Left lobe of liver (tissue), 2 donors: ENCODE results near the gene LRFN5. TPM values are rescaled to one million over a fixed set of nuclear protein-coding genes. Genes with fewer than 3 reads are reported as not detected.
A peak's percentile ranks its signal among the peaks of the same experiment; 100 is the strongest.
"Not testable (repeated sequence)": the region's sequence is repeated elsewhere in the genome, so short reads cannot be mapped to it uniquely, and the experiment has no call there.

Experiments
- ATAC-seq: fragments of 200-7000 bp; cut with Tn5 transposase; one replicate; pipeline ENCODE4 v1.9.1; 2020; ENCODE audit warnings: mild to moderate bottlenecking, moderate library complexity
- DNase-seq: peaks from one replicate; pipeline ENCODE4 v3.0.0-alpha.2; 2020; ENCODE audit warnings: low spot score
- total RNA-seq: library from RNA; stranded (reverse); gene quantifications from one replicate; pipeline ENCODE4 v1.2.1, GENCODE V29; 2021
- donor health status: DM: no; HTN: no; CAD: no; lungs with moderate emphysema.
- donor health status: DM: no; HTN: yes; CAD: no.

LRFN5 gene
- total RNA-seq, 1 donor from 2014 or later, result 0.05 TPM

DNA sequence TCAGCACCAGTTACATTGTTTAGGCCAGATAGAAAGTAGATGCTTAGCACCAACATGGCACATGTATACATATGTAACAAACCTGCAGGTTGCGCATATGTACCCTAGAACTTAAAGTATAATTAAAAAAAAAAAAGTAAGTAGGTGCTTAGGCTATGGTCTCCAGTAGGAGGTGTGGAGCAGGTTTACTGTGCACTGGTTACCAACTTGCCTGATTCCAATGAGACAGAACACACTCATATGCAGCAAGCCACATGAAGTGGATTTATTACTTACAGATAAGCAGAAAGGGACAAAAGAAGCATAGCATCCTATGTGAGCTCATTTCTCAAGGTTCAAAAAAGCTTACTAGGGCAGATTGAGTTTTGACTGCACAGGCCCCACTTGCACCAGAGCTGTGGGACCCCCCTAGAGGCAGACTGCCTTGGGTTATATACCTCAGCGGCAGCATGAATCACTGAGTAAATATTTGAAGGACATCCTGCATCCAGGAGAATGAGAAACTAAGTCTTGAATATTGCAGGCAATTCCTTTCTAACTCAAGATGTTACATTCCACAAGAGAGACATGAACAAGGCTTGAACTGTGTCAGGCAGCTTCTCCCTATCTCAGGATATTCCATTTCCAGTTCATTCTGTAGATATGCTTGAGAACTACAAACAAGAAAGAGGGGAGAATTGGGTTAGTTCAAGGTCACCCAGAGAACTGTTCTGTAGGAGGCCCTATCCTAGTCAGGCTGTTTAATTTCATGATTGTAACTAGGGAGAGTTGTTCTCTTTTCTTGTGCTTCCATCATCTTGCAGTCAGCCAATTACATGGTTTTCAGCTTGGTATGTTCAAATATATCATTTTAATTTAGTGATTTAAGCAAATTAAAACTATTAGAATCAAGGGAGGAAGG, 30.1 kb downstream of the LRFN5 start:
- DNase-seq, result no peak
- no peak for ATAC-seq

GRCh38 chr14:41641690-41642089, 35.0 kb downstream of the LRFN5 start:
- ATAC-seq (no peak), DNase-seq (no peak)

- ATAC-seq (no peak), DNase-seq (no peak)
Observed at GRCh38 chr14:41642367-41642766, 35.7 kb downstream of the LRFN5 start.

GRCh38 chr14:41642789-41643188, 36.1 kb downstream of the LRFN5 start:
- ATAC-seq (no peak), DNase-seq (no peak)

GRCh38 chr14:41644606-41645005, 37.9 kb downstream of the LRFN5 start:
- ATAC-seq (no peak), DNase-seq (no peak)

DNA sequence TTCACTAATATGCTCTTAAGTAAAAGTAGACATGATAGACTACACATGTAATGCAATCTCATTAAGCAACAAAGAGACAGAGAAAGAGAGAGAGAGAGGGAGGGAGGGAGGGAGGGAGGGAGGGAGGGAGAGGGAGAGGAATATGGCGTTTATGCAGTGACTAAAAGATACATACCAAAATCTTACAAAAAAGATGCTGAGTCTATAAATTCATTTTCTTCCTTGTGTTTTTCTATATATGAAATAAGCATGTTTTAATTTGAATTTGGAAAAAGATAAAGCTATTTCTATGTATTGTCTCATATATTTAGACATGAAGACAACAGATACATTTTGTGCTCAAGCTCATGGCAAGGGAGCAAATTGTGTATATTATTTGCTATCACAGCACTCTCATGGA, 44.1 kb downstream of the LRFN5 start:
- ATAC-seq, result no peak
- DNase-seq, result no peak

DNA sequence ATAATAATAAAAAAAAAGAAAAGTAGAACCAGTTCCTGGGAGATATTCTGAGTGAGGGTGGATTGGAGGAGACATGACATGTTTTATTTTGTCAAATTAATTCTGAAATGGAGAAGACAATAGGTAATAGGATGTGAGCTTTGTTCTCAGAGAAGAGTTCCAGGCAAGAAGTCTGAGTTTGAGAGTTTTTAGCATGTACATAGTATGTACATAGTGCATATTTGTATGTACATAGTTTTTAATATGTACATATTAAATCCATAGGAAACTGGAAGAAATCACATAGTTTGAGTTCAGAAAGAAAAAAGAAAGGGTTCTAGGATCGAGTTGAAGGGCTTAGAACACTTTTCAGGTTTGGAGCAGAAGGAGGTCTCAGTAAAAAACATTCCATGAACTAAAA, 47.5 kb downstream of the LRFN5 start:
- DNase-seq (no peak), ATAC-seq (no peak)

DNA sequence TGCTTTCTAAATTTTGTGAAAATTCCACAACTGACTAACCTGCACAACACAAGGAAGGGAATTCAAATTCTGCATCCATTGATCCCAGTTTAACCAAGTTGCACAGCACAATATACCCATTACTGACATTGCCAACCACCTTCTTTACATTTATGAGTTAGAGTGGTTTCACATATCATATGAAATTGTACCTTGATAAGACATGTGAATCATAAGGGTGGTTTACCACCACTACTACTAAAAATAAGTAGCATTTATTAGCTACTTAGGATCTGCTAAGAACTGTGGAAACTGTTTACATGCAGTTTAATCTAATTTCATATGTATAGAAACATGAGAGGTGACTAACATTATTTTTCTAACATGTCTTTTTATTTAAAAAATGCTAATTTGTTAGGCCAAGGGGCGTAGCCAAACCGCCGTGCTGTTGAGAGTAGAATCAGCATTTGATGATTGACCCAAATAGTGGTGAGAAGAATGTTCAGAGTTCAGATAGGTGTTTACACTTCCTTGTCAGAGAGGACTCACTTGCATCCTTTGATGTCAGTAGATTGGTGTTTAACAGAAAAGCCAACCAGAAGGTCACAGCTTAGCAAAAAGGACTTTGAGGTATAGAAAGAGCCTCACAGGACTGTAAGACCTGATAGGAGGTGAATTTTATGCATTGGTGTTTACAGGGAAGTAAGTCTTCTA, 56.2 kb downstream of the LRFN5 start:
- ATAC-seq (no peak), DNase-seq (no peak)

GRCh38 chr14:41663473-41663850, 56.8 kb downstream of the LRFN5 start:
- no peak for DNase-seq
- ATAC-seq, result no peak

GRCh38 chr14:41666301-41666700, 59.6 kb downstream of the LRFN5 start:
- ATAC-seq (no peak), DNase-seq (no peak)

DNA sequence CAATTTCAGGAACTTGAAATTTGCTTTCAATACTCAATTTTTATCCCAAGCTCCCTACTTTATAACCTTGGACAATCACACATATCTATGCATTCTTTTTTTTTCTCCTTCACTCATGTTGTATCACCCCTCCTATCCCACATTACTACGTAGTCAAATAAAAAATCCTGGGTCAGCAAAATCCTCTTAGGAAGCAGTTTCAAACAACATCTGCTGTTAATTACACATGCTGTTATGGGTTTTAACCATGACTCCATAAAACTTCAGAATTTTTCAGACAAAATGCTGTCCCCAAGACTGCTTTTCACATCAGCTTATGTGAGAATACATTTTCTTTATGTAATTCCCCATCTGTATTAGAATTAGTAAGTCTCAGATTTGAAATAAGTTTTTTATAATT, 61.7 kb downstream of the LRFN5 start:
- no peak for ATAC-seq
- no peak for DNase-seq

DNA sequence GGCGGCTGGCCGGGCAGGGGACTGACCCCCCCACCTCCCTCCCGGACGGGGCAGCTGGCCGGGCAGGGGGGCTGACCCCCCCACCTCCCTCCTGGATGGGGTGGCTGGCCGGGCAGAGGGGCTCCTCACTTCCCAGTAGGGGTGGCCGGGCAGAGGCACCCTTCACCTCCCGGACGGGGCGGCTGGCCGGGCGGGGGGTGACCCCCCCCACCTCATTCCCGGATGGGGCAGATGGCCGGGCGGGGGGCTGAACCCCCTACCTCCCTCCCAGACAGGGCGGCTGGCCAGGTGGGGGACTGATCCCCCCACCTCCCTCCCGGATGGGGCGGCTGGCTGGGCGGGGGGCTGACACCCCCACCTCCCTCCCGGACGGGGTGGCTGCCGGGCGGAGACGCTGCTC, 66.9 kb downstream of the LRFN5 start:
- DNase-seq, ATAC-seq: not testable (repeated sequence)

GRCh38 chr14:41674511-41674971, 67.9 kb downstream of the LRFN5 start:
- not testable (repeated sequence) for DNase-seq, ATAC-seq

- ATAC-seq, result no peak
Observed at GRCh38 chr14:41699486-41699885, 92.8 kb downstream of the LRFN5 start.

GRCh38 chr14:41718477-41719166, 111.9 kb downstream of the LRFN5 start:
- no peak for ATAC-seq

More at GRCh38 chr14:41699486-41699885, 92.8 kb downstream of the LRFN5 start:
- DNase-seq, result no peak

GRCh38 chr14:41739203-41739602, 132.5 kb downstream of the LRFN5 start:
- DNase-seq, result no peak
- ATAC-seq, result no peak

More at GRCh38 chr14:41718477-41719166, 111.9 kb downstream of the LRFN5 start:
- no peak for DNase-seq

DNA sequence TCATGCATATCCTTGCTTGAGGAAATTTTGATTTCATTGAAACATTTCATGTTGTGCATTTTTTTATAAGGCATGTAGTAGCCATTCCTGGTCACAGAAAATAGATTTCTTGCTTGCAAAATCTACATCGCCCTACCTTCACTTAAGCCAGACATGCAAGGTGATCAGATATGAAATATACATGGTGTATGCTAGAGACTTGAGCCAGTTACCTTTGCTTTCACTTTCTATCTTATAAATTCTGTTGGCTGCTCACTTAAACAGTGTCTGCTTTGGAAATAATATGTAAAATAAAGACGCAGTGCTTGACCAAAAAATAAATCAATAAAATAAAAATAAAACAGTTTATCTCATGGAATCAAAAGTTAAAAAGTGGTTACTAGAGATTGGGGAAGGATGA, 136.5 kb downstream of the LRFN5 start:
- DNase-seq (no peak), ATAC-seq (no peak)

- DNase-seq, result no peak
- peak; percentile 44 for ATAC-seq
Observed at GRCh38 chr14:41749429-41749828, 142.8 kb downstream of the LRFN5 start.

DNA sequence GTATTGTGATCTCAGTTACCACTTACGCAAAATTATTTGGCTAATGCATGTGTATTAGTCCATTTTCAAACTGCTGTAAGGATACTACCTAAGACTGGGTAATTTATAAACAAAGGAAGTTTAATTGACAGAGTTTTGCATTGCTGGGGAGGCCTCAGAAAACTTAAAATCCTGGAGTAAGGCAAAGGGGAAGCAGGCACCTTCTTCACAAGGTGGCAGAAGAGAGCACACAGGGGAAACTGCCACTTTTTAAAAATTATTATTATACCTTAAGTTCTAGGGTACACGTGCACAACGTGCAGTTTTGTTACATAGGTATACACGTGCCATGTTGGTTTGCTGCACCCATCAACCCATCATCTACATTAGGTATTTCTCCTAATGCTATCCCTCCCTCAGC, 143.9 kb downstream of the LRFN5 start:
- not testable (repeated sequence) for ATAC-seq, DNase-seq

GRCh38 chr14:41758011-41758665, 151.5 kb downstream of the LRFN5 start:
- DNase-seq (no peak), ATAC-seq (no peak)

DNA sequence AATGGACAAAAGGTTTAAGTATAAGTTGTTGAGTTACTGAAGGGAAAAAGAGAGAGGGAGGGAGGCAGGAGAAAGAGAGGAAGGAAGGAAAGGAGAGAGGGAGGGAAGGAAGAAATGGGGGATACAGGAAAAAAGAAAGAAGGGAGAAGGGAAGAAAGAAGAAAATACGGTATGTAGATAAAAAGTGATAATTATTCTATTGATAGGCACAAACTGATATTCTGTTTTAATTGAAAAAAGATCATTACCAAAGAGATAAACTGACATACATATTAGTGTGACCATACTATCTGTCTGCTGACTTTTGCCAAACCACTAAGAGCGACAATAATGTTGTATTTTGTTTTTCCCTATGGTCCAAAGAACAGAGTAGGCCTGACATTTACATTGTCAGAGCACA, 154.5 kb downstream of the LRFN5 start:
- ATAC-seq (no peak), DNase-seq (no peak)
